GM08714 (cell line): ENCODE measurements around the gene NACC1.
"Not testable (repeated sequence)": the region's sequence is repeated elsewhere in the genome, so short reads cannot be mapped to it uniquely, and the experiment has no call there.

Experiments used
- H3K4me3 ChIP-seq: fragments of 200-500 bp; sonication (Bioruptor generic); 2 replicates; pipeline ENCODE4 v1.5.1; 2014; ENCODE audit warnings: mild to moderate bottlenecking, low read length, inconsistent platforms
- ZNF274 ChIP-seq: IDR thresholded peaks from 2 replicates; pipeline ENCODE4 v1.6.1; 2012; ENCODE audit warnings: mild to moderate bottlenecking, low read depth, low read length

The NACC1 gene

GRCh38 chr19:13181747-13182388, 63.8 kb downstream of the NACC1 start:
- no peak overlapping the region for H3K4me3 ChIP-seq
- no peak for TF ChIP-seq ZNF274

GRCh38 chr19:13184926-13185325, 66.9 kb downstream of the NACC1 start:
- not testable (repeated sequence) for H3K4me3 ChIP-seq

DNA sequence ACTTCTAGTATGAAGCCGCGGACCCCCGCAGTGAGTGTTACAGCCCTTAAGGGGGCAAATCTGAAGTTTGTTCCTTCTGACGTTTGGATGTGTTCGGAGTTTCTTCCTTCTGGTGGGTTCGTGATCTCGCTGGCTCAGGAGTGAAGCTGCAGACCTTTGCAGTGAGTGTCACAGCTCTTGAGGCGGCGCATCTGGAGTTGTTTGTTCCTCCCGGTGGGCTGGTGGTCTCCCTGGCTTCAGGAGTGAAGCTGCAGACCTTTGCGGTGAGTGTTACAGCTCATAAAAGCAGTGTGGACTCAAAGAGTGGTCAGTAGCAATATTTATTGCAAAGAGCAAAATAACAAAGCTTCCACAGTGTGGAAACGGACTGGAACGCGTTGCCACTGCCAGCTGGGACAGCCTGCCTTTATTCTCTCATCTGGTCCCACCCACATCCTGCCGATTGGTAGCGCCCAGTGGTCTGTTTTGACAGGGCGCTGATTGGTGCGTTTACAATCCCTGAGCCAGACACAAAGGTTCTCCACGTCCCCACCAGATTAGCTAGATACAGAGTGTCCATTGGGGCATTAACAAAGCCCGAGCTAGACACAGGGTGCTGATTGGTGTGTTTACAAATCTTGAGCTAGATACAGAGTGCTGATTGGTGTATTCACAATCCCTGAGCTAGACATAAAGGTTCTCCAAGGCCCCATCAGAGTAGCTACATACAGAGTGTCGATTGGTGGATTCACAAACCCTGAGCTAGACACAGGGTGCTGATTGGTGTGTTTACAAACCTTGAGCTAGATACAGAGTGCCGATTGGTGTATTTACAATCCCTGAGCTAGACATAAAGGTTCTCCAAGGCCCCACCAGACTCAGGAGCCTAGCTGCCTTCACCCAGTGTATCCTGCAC, 67.9 kb downstream of the NACC1 start:
- not testable (repeated sequence) for H3K4me3 ChIP-seq

DNA sequence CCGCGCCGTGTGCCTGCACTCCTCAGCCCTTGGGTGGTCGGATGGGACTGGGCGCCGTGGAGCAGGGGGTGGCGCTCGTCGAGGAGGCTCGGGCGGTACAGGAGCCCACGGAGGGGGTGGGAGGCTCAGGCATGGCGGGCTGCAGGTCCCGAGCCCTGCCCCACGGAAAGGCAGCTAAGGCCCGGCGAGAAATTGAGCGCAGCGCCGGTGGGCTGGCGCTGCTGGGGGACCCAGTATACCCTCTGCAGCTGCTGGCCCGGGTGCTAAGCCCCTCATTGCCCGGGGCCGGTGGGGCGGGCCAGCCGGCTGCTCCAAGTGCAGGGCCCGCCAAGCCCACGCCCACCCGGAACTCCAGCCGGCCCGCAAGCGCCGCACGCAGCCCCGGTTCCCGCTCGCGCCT, 68.6 kb downstream of the NACC1 start:
- H3K4me3 ChIP-seq, result not testable (repeated sequence)

DNA sequence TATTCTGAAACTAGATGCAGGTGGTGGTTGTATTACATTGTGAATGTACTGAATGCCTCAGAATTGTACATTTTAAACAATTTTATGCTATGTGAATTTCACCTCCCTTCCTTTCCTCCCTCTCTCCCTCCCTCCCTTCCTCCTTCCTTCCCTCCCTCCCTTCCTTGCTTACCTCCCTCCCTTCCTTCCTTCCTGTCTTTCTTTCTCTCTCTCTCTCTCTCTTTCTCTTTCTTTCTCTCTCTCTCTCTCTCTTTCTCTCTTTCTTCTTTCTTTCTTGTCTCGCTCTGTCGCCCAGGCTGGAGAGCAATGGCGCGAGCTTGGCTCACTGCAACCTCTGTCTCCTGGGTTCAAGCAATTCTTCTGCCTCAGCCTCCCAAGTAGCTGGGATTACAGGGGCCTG, 69.4 kb downstream of the NACC1 start:
- TF ChIP-seq ZNF274, result no peak
- H3K4me3 ChIP-seq, result no peak overlapping the region

DNA sequence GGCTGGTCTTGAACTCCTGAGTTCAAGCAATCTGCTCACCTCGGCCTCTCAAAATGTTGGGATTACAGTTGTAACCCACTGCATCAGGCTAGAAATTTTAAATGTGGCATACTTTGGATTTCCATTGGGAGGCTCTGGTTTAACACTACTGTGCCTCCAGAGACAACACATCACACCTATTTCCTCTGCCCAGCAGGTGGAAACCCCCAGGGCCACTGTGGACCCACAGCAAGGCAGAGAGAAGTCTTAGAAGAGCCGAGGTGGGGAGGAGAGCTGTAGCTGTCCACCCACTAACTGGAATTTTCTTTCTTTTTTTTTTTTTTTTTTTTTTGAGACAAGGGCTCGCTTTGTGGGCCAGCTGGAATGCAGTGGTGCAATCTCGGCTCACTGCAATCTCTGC, 71.5 kb downstream of the NACC1 start:
- TF ChIP-seq ZNF274, result no peak
- no peak overlapping the region for H3K4me3 ChIP-seq
